Osteoblast (primary cell): ENCODE results near the gene DYNC2H1. TPM values are rescaled to one million over a fixed set of nuclear protein-coding genes. Genes with fewer than 3 reads are reported as not detected.
A peak's percentile ranks its signal among the peaks of the same experiment; 100 is the strongest.

Experiments used
- DNase-seq: peaks from one replicate; pipeline ENCODE4 v3.0.0; 2011; ENCODE audit warnings: low spot score, mixed read lengths; ENCODE audit not compliant: insufficient read length; ENCODE audit errors: missing footprints
- H2AFZ ChIP-seq: 2 replicates; pipeline ENCODE4 v1.6.0; 2011; ENCODE audit warnings: mild to moderate bottlenecking, low read length
- H3K27ac ChIP-seq: 2 replicates; pipeline ENCODE4 v1.5.1; 2011; ENCODE audit warnings: mild to moderate bottlenecking, low read depth, low read length, moderate library complexity
- H3K27me3 ChIP-seq: 2 replicates; pipeline ENCODE4 v1.6.0; 2012; ENCODE audit warnings: mild to moderate bottlenecking, control low read depth, inconsistent platforms, low read length, moderate library complexity; ENCODE audit not compliant: insufficient read depth
- H3K36me3 ChIP-seq: 2 replicates; pipeline ENCODE4 v1.5.1; 2011; ENCODE audit warnings: mild to moderate bottlenecking, low read length, control low read depth, moderate library complexity; ENCODE audit not compliant: insufficient read depth
- H3K4me1 ChIP-seq: 2 replicates; pipeline ENCODE4 v1.5.1; 2011; ENCODE audit warnings: mild to moderate bottlenecking, low read length, control low read depth, moderate library complexity; ENCODE audit not compliant: insufficient read depth
- H3K4me2 ChIP-seq: 2 replicates; pipeline ENCODE4 v1.6.0; 2011; ENCODE audit warnings: mild to moderate bottlenecking, low read length; ENCODE audit not compliant: insufficient read depth
- H3K4me3 ChIP-seq: fragments of 200-600 bp; sonication (generic); 3 replicates; pipeline ENCODE4 v1.5.1; 2012; ENCODE audit warnings: mild to moderate bottlenecking, low read length, inconsistent platforms; ENCODE audit not compliant: insufficient read depth
- H3K79me2 ChIP-seq: 2 replicates; pipeline ENCODE4 v1.6.0; 2012; ENCODE audit warnings: mild to moderate bottlenecking, low read length, control low read depth, inconsistent platforms; ENCODE audit not compliant: insufficient read depth
- H3K9me3 ChIP-seq: 2 replicates; pipeline ENCODE4 v1.5.1; 2011; ENCODE audit warnings: low read depth, low read length, control low read depth
- H4K20me1 ChIP-seq: 2 replicates; pipeline ENCODE4 v1.6.0; 2012; ENCODE audit warnings: mild to moderate bottlenecking, low read length, control low read depth; ENCODE audit not compliant: insufficient read depth
- total RNA-seq: library from RNA; depleted of rRNA; stranded (reverse); fragments of >200 nt; gene quantifications from 2 replicates; pipeline ENCODE4 v1.2.3, GENCODE V29; 2012
- TF ChIP-seq, protein P1 (sequence below): IDR thresholded peaks from 2 replicates; pipeline ENCODE4 v1.5.1; 2011; ENCODE audit warnings: mild to moderate bottlenecking, low read depth, low read length, moderate library complexity; ENCODE audit errors: extremely low read depth

DYNC2H1 gene
- total RNA-seq, 1 donor: 82.2 TPM

DNA sequence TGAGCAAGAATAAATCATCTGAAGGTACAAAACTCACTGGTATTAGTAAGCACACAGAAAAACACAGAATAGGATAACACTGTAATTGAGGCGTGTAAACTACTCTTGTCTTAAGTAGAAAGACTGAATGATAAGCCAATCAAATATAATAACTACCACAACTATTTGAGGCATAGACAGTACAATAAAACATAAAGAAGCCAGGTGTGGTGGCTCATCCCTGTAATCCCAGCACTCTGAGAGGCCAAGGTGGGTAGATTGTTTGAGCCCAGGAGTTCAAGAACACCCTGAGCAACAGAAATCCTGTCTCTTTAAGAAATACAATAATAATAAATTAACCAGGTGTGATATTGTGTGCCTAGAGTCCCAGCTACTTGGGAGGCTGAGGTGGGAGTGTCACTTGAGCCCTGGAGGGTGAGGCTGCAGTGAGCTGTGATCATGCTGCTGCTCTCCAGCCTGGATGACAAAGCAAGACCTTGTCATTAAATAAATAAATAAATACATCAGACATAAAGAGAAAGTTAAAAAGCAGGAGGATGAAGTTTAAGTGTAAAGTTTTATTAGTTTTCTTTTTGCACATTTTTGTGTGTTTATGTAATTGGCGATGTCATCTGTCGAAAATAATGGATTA is 390.6 kb downstream of the DYNC2H1 start:
- TF ChIP-seq, protein P1, sequence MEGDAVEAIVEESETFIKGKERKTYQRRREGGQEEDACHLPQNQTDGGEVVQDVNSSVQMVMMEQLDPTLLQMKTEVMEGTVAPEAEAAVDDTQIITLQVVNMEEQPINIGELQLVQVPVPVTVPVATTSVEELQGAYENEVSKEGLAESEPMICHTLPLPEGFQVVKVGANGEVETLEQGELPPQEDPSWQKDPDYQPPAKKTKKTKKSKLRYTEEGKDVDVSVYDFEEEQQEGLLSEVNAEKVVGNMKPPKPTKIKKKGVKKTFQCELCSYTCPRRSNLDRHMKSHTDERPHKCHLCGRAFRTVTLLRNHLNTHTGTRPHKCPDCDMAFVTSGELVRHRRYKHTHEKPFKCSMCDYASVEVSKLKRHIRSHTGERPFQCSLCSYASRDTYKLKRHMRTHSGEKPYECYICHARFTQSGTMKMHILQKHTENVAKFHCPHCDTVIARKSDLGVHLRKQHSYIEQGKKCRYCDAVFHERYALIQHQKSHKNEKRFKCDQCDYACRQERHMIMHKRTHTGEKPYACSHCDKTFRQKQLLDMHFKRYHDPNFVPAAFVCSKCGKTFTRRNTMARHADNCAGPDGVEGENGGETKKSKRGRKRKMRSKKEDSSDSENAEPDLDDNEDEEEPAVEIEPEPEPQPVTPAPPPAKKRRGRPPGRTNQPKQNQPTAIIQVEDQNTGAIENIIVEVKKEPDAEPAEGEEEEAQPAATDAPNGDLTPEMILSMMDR: no peak
- DNase-seq: no peak
- H3K4me2 ChIP-seq: no peak overlapping the region
- H3K79me2 ChIP-seq: no peaks in the 10 kb centered on the region
- H3K27me3 ChIP-seq: no peaks in the 10 kb centered on the region
- H3K4me3 ChIP-seq: no peak overlapping the region
- H3K36me3 ChIP-seq: no peaks in the 10 kb centered on the region
- H3K9me3 ChIP-seq: no peaks in the 10 kb centered on the region
- H3K27ac ChIP-seq: no peak overlapping the region
- H2AFZ ChIP-seq: no peak overlapping the region
- no peaks in the 10 kb centered on the region for H3K4me1 ChIP-seq
- no peaks in the 10 kb centered on the region for H4K20me1 ChIP-seq

DNA sequence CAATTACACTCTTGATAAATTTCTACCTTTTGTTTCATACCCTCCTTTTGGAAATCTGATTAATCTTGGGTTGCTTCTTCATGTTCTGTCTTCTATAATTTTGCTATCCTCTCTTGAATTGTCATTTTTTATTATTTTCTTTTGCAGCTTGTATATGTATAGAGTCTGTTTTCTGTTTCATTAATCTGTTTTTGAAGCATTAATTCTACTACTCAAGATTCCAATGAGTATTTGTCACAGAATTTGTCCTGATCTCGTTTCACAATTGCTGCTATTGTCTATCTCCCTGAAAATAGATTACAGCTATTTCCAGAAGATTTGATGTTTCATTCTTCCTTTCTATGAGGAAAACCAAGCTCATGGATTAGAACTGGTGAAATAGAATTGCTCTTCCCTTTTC is 406.1 kb downstream of the DYNC2H1 start:
- no peaks in the 10 kb centered on the region for H3K27me3 ChIP-seq
- H3K4me2 ChIP-seq: no peak overlapping the region
- H3K79me2 ChIP-seq: no peaks in the 10 kb centered on the region
- H3K36me3 ChIP-seq: no peaks in the 10 kb centered on the region
- no peaks in the 10 kb centered on the region for H4K20me1 ChIP-seq
- DNase-seq: no peak
- no peaks in the 10 kb centered on the region for H3K4me1 ChIP-seq
- no peak overlapping the region for H2AFZ ChIP-seq
- H3K9me3 ChIP-seq: no peaks in the 10 kb centered on the region
- H3K27ac ChIP-seq: no peak overlapping the region
- TF ChIP-seq, protein P1: no peak
- H3K4me3 ChIP-seq: no peak overlapping the region

DNA sequence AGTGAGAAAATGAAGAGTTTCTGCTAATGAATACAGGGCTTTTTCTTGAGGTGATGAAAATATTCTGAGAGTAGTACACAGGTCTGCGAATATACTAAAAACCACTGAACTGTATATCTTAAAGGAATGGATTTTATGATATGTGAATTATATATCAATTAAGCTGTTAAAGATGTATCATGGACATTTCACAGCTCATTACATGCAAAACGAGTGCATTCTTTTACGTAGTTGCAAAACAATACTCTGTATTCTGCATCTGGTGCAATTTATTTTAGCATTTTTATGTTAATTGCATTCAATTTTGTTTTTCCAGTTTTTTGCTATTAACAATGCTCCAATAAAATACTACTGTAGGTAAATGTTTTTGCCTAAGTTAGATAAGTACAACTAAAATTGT is 411.6 kb downstream of the DYNC2H1 start:
- no peak for DNase-seq
- H3K4me3 ChIP-seq: no peak overlapping the region
- H2AFZ ChIP-seq: no peak overlapping the region
- no peaks in the 10 kb centered on the region for H3K27me3 ChIP-seq
- peaks cover 11% of the 10 kb centered on the region for H3K4me1 ChIP-seq
- H3K4me2 ChIP-seq: no peak overlapping the region
- no peaks in the 10 kb centered on the region for H4K20me1 ChIP-seq
- no peaks in the 10 kb centered on the region for H3K9me3 ChIP-seq
- H3K27ac ChIP-seq: no peak overlapping the region
- TF ChIP-seq, protein P1: no peak
- H3K36me3 ChIP-seq: no peaks in the 10 kb centered on the region
- no peaks in the 10 kb centered on the region for H3K79me2 ChIP-seq

DNA sequence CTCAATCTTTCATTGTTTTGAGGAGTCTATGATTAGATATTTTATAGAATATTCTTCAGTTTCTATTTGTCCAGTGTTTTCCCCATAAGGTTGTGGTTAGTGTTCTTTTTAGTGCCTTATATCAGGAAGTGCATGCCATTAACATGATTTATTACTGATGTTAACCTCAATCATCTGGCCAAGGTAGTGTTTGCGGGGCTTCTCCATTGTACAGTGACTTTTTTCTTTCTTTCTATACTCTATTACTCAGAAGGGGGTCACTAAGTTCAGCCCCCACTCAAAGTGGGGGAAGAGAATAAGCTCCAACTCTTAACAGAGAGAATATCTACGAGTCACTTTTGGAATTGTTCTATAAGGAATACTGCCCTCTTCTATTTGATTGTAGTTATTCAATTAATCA is 415.8 kb downstream of the DYNC2H1 start:
- no peaks in the 10 kb centered on the region for H3K79me2 ChIP-seq
- peak overlapping the region; percentile 0 for H2AFZ ChIP-seq
- peak overlapping the region; percentile 39 for H3K4me2 ChIP-seq
- H3K9me3 ChIP-seq: no peaks in the 10 kb centered on the region
- H3K27ac ChIP-seq: no peak overlapping the region
- TF ChIP-seq, protein P1: no peak
- H3K27me3 ChIP-seq: no peaks in the 10 kb centered on the region
- peaks cover 32% of the 10 kb centered on the region for H3K4me1 ChIP-seq
- no peak overlapping the region for H3K4me3 ChIP-seq
- no peaks in the 10 kb centered on the region for H3K36me3 ChIP-seq
- peak; percentile 36 for DNase-seq
- H4K20me1 ChIP-seq: no peaks in the 10 kb centered on the region
